Psoas muscle (tissue), 8 donors: ENCODE data around the gene ADRM1. TPM values are rescaled to one million over a fixed set of nuclear protein-coding genes. Genes with fewer than 3 reads are reported as not detected.
A peak's percentile ranks its signal among the peaks of the same experiment; 100 is the strongest.

Experiments used
- ATAC-seq, 4 donors: fragments of 200-7000 bp; cut with Tn5 transposase; one replicate each; pipeline ENCODE4 v1.9.1; 2020; ENCODE audit warnings: moderate library complexity in 3 of 4, mild to moderate bottlenecking in 2 of 4
- DNase-seq, 2 donors: peaks; one replicate each; pipeline ENCODE4 v3.0.0-alpha.2; 2020
- H3K27ac ChIP-seq: fragments of 200-600 bp; one replicate; pipeline ENCODE4 v1.8.0; 2022
- H3K27me3 ChIP-seq, 3 donors: fragments of 200-600 bp in 1 of 3; one replicate each; pipeline versions ENCODE4 v1.6.1 to v1.8.0; 2013 to 2022; ENCODE audit warnings: low read length in 2 of 3, mild to moderate bottlenecking in 2 of 3, moderate library complexity in 1 of 3; ENCODE audit not compliant: insufficient read depth in 3 of 3
- H3K36me3 ChIP-seq, 2 donors: fragments of 200-600 bp in 1 of 2; one replicate each; pipeline versions ENCODE4 v1.6.1 to v1.8.0; 2013 to 2022; ENCODE audit warnings: low read depth in 1 of 2, mild to moderate bottlenecking in 1 of 2, moderate library complexity in 1 of 2; ENCODE audit not compliant: insufficient read depth in 1 of 2
- H3K4me1 ChIP-seq: fragments of 200-600 bp; one replicate; pipeline ENCODE4 v1.8.0; 2022
- H3K4me3 ChIP-seq: fragments of 200-600 bp; one replicate; pipeline ENCODE4 v1.8.0; 2022; ENCODE audit warnings: mild to moderate bottlenecking
- H3K9me3 ChIP-seq: fragments of 200-600 bp; one replicate; pipeline ENCODE4 v1.8.0; 2022
- WGBS, 3 donors: extraction: QIAGEN DNeasy Blood & Tissue Kit; methylation state at CpG; one replicate each; pipeline versions ENCODE4 v1.1.6 to v1.1.7; 2013; 5-methylcytosine and 5-hydroxymethylcytosine counted together
- intact Hi-C, 2 donors: fragments of 100-400 bp; cut with DNase I; formaldehyde crosslinking; loops; one replicate each; pipeline versions ENCODE4 v1.11.0 to v1.14.2; 2022
- polyA plus RNA-seq, 3 donors: library from polyadenylated mRNA; stranded (reverse); fragments of 200-250 nt; gene quantifications; one replicate each; pipeline ENCODE4 v1.2.3, GENCODE V29; 2013
- total RNA-seq, 4 donors: library from RNA; stranded (reverse); fragmentation: NEBNext Ultra II Directional in 2 of 4; extraction: Animal tissue kit (Norgen Biotek cat#: 25700) in 2 of 4; gene quantifications; one replicate each; pipeline versions ENCODE4 v1.2.1 to v1.2.4, GENCODE V29; 2021 to 2023
- TF ChIP-seq, protein P1 (sequence below): fragments of 200-600 bp; IDR thresholded peaks from one replicate; pipeline ENCODE4 v1.8.0; 2022; ENCODE audit warnings: antibody characterized with exemption
- donor health status: healthy with polysubstance abuse.
- donor health status: DM: no; HTN: no; CAD: no; lungs with moderate emphysema.
- donor health status: Bipolar disorder and iron deficiency.
- donor health status: healthy.
- donor health status: DM: yes; HTN: yes; CAD: no.
- donor health status: DM: no; HTN: no; CAD: no.
- donor health status: DM: no; HTN: no; CAD: no.
- donor health status: DM: yes; HTN: yes; CAD: no.

The ADRM1 gene
- total and polyA plus RNA-seq, 7 donors, result 142 to 603 (median 280) TPM

DNA sequence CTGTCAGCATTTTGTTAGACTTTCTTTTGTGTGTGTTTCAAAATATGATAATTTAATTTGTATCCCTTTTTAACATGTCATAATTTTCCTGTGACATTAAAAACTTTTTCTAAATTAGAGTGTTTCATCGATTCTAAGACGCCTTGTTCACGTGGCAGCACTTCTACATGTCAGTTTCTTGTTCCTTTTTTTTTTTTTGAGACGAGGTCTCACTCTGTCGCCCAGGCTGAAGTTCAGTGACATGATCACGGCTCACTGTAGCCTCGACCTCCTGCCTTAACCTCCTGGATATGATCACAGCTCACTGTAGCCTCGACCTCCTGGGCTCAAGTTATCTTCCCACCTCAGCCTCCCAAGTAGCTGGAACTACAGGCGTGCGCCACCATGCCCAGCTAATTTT is 27.6 kb upstream of the ADRM1 start:
- ATAC-seq (no peak), DNase-seq (no peak)
- TF ChIP-seq, protein P1, sequence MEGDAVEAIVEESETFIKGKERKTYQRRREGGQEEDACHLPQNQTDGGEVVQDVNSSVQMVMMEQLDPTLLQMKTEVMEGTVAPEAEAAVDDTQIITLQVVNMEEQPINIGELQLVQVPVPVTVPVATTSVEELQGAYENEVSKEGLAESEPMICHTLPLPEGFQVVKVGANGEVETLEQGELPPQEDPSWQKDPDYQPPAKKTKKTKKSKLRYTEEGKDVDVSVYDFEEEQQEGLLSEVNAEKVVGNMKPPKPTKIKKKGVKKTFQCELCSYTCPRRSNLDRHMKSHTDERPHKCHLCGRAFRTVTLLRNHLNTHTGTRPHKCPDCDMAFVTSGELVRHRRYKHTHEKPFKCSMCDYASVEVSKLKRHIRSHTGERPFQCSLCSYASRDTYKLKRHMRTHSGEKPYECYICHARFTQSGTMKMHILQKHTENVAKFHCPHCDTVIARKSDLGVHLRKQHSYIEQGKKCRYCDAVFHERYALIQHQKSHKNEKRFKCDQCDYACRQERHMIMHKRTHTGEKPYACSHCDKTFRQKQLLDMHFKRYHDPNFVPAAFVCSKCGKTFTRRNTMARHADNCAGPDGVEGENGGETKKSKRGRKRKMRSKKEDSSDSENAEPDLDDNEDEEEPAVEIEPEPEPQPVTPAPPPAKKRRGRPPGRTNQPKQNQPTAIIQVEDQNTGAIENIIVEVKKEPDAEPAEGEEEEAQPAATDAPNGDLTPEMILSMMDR, result no peak
- Histone ChIP-seq H3K4me3 (no peak overlapping the region), H3K27ac (peak overlapping the region; percentile 95), H3K36me3 (peaks cover 0 to 50% of the 10 kb centered on the region in 2 donors), H3K4me1 (peaks cover 24% of the 10 kb centered on the region), H3K27me3 (no peaks in the 10 kb centered on the region), H3K9me3 (no peaks in the 10 kb centered on the region)
- intact Hi-C loops, result no loop called here
- 88 to 92% (median 91%) methylated on average over 10 of the region's 10 CpGs for WGBS, 3 donors

DNA sequence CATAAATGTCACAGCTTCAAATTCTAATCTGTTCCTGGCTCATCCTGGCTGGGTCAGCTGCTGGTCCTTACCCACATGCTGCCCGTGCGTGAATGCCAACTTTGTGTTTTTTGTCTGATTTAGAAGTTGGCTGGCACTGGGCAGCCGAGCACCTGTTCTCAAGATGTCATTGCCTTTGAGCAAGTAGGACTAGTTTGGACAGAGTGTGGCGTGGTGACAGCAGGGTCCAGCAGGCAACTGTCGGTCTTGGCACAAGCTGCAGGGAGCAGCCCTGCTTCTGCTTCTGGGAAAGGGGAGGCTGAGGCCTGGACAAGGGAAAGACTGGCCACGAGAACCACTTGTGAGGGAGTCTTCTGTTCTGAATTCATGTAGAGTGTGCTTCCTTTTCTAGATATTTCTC is 26.4 kb upstream of the ADRM1 start:
- Histone ChIP-seq H3K27me3 (no peaks in the 10 kb centered on the region), H3K4me1 (peaks cover 24% of the 10 kb centered on the region), H3K36me3 (peaks cover 0 to 58% of the 10 kb centered on the region in 2 donors), H3K9me3 (no peaks in the 10 kb centered on the region), H3K27ac (peak overlapping the region; percentile 95), H3K4me3 (no peak overlapping the region)
- DNase-seq, result peak; percentile 82 to 93
- 23 to 32% (median 28%) methylated on average over 6 of the region's 6 CpGs for WGBS, 3 donors
- intact Hi-C loops, result no loop called here
- TF ChIP-seq, protein P1, result no peak
- peak; percentile 92 to 95 (median 94) for ATAC-seq

GRCh38 chr20:62277253-62277652 is 25.5 kb upstream of the ADRM1 start:
- Histone ChIP-seq H3K27me3 (no peaks in the 10 kb centered on the region), H3K27ac (peak overlapping the region; percentile 95), H3K4me3 (no peak overlapping the region), H3K36me3 (peaks cover 2 to 58% of the 10 kb centered on the region in 2 donors), H3K4me1 (peaks cover 24% of the 10 kb centered on the region), H3K9me3 (no peaks in the 10 kb centered on the region)
- no peak for DNase-seq
- intact Hi-C loops, result no loop called here
- 35 to 42% (median 41%) methylated on average over 13 of the region's 13 CpGs for whole genome bisulfite sequencing, 3 donors
- peak; percentile 28 to 45 (median 34) for ATAC-seq
- TF ChIP-seq, protein P1, result no peak

GRCh38 chr20:62280303-62280702 is 22.5 kb upstream of the ADRM1 start:
- no peak overlapping the region for H3K4me3 ChIP-seq
- DNase-seq, result no peak
- peaks cover 2 to 65% of the 10 kb centered on the region in 2 donors for H3K36me3 ChIP-seq
- no peak for ATAC-seq
- peaks cover 41% of the 10 kb centered on the region for H3K4me1 ChIP-seq
- H3K9me3 ChIP-seq, result no peaks in the 10 kb centered on the region
- 77 to 91% (median 87%) methylated on average over 4 of the region's 4 CpGs for WGBS, 3 donors
- H3K27ac ChIP-seq, result no peak overlapping the region
- intact Hi-C loops, result no loop called here
- no peaks in the 10 kb centered on the region for H3K27me3 ChIP-seq
- TF ChIP-seq, protein P1, result no peak
